ENCODE measurements around the gene ATG3. TPM values are rescaled to one million over a fixed set of nuclear protein-coding genes. Genes with fewer than 3 reads are reported as not detected.

Gene ATG3
- polyA plus RNA-seq, 1 donor (not counting 4 experiments of a cell fraction or from before 2014, with no cell fraction given), result 61.3 TPM

GRCh38 chr3:112484352-112484751 is 77.4 kb downstream of the ATG3 start:
- DNase-seq (ENCODE audit: low read depth, low spot score), result no peak
- Histone ChIP-seq H3K27ac (ENCODE audit: control insufficient read depth, insufficient read depth, low read length) (no peak overlapping the region), H4K20me1 (ENCODE audit: control insufficient read depth, extremely low read depth, insufficient read depth, low read length) (no peaks in the 10 kb centered on the region), H3K27me3 (ENCODE audit: control insufficient read depth, extremely low read depth, insufficient read depth, low read length) (no peaks in the 10 kb centered on the region), H2AFZ (ENCODE audit: control insufficient read depth, low read length) (no peak overlapping the region), H3K9ac (ENCODE audit: control insufficient read depth, extremely low read depth, insufficient read depth, low read length) (no peak overlapping the region), H3K79me2 (ENCODE audit: control insufficient read depth, insufficient read depth, low read length) (no peaks in the 10 kb centered on the region), H3K4me2 (ENCODE audit: control insufficient read depth, extremely low read depth, insufficient read depth, low read depth, low read length) (no peak overlapping the region), H3K4me1 (ENCODE audit: control insufficient read depth, extremely low read depth, insufficient read depth, low read length) (no peaks in the 10 kb centered on the region), H3K9me1 (ENCODE audit: control insufficient read depth, extremely low read depth, insufficient read depth, low read length) (no peaks in the 10 kb centered on the region), H3K4me3 (ENCODE audit: control insufficient read depth in 2 of 3, extremely low read depth in 1 of 3, insufficient read depth in 2 of 3, low read depth in 1 of 3, low read length in 3 of 3) (no peak overlapping the region), H3K9me3 (ENCODE audit: control insufficient read depth, low read depth, low read length) (no peaks in the 10 kb centered on the region), H3K36me3 (ENCODE audit: control insufficient read depth in 2 of 2, extremely low read depth in 1 of 2, insufficient read depth in 2 of 2, low read length in 2 of 2) (no peaks in the 10 kb centered on the region)
- no peak for FAIRE-seq
- dilution Hi-C loops (cut with MboI; ENCODE audit: extremely low pct_ligation_motif_present, low sequenced_read_pairs), result no loop called here
- no peak for TF ChIP-seq CTCF (optimal IDR thresholded peaks at IDR 0.05 in 1 of 3, IDR thresholded peaks at IDR 0.05 in 1 of 3, conservative IDR thresholded peaks at IDR 0.05 in 1 of 3; ENCODE audit: extremely low read depth in 1 of 3, insufficient read depth in 2 of 3, low read length in 3 of 3)
- no peak for TF ChIP-seq EZH2 (IDR thresholded peaks at IDR 0.05; ENCODE audit: low read length)

GRCh38 chr3:112482675-112483074 is 79.1 kb downstream of the ATG3 start:
- TF ChIP-seq EZH2 (IDR thresholded peaks at IDR 0.05; ENCODE audit: low read length) (no peak), CTCF (optimal IDR thresholded peaks at IDR 0.05 in 1 of 3, IDR thresholded peaks at IDR 0.05 in 1 of 3, conservative IDR thresholded peaks at IDR 0.05 in 1 of 3; ENCODE audit: extremely low read depth in 1 of 3, insufficient read depth in 2 of 3, low read length in 3 of 3) (no peak)
- H3K4me2 ChIP-seq (ENCODE audit: control insufficient read depth, extremely low read depth, insufficient read depth, low read depth, low read length), result no peak overlapping the region

More at GRCh38 chr3:112482675-112483074, 79.1 kb downstream of the ATG3 start:
- Histone ChIP-seq H3K9ac (ENCODE audit: control insufficient read depth, extremely low read depth, insufficient read depth, low read length) (no peak overlapping the region), H4K20me1 (ENCODE audit: control insufficient read depth, extremely low read depth, insufficient read depth, low read length) (no peaks in the 10 kb centered on the region), H3K27ac (ENCODE audit: control insufficient read depth, insufficient read depth, low read length) (no peak overlapping the region), H3K9me3 (ENCODE audit: control insufficient read depth, low read depth, low read length) (no peaks in the 10 kb centered on the region), H3K79me2 (ENCODE audit: control insufficient read depth, insufficient read depth, low read length) (no peaks in the 10 kb centered on the region), H2AFZ (ENCODE audit: control insufficient read depth, low read length) (no peak overlapping the region), H3K9me1 (ENCODE audit: control insufficient read depth, extremely low read depth, insufficient read depth, low read length) (no peaks in the 10 kb centered on the region), H3K27me3 (ENCODE audit: control insufficient read depth, extremely low read depth, insufficient read depth, low read length) (no peaks in the 10 kb centered on the region), H3K4me1 (ENCODE audit: control insufficient read depth, extremely low read depth, insufficient read depth, low read length) (no peaks in the 10 kb centered on the region), H3K36me3 (ENCODE audit: control insufficient read depth in 2 of 2, extremely low read depth in 1 of 2, insufficient read depth in 2 of 2, low read length in 2 of 2) (no peaks in the 10 kb centered on the region), H3K4me3 (ENCODE audit: control insufficient read depth in 2 of 3, extremely low read depth in 1 of 3, insufficient read depth in 2 of 3, low read depth in 1 of 3, low read length in 3 of 3) (no peak overlapping the region)
- FAIRE-seq, result no peak
- DNase-seq (ENCODE audit: low read depth, low spot score), result no peak
- dilution Hi-C loops (cut with MboI; ENCODE audit: extremely low pct_ligation_motif_present, low sequenced_read_pairs), result no loop called here

Other genes with a start within 250 kb of the ATG3 start
- 0.05 to 0.14 TPM (median 0.07 TPM) in 3 replicates for gene CD200, start 228.8 kb downstream of the ATG3 start, polyA plus RNA-seq
- gene BTLA, start 62.5 kb downstream of the ATG3 start, polyA plus RNA-seq, result 0.08 to 0.09 TPM in 2 of 3 replicates, not detected in the other
- 23.8 to 31.8 TPM (median 27.8 TPM) in 3 replicates for gene SLC35A5, start 83 bp upstream of the ATG3 start, polyA plus RNA-seq
- gene CCDC80, start 79.2 kb upstream of the ATG3 start, polyA plus RNA-seq, result 10.4 to 14.7 TPM (median 12.8 TPM) in 3 replicates